Measurements from ENCODE around the gene ETF1. TPM values are rescaled to one million over a fixed set of nuclear protein-coding genes. Genes with fewer than 3 reads are reported as not detected.

The ETF1 gene
- total RNA-seq, 3 donors from 2014 or later: 95.4 to 112 (median 104) TPM

- TF ChIP-seq CTCF (IDR thresholded peaks at IDR 0.05) (no peak), POLR2AphosphoS5 (IDR thresholded peaks at IDR 0.05) (no peak), POLR2A (IDR thresholded peaks at IDR 0.05) (no peak)
- intact Hi-C loops (cut with DNase I; ENCODE audit: low total_unique reads): loop anchor here (10.0 kb wide), 1 partner anchor 695 kb away; no protein-coding TSS in a partner anchor
- no peak overlapping the region for H3K27ac ChIP-seq
- no peaks in the 10 kb centered on the region for H3K4me1 ChIP-seq
- no peaks in the 10 kb centered on the region for H3K36me3 ChIP-seq
- H3K4me3 ChIP-seq: no peak overlapping the region
- no peak for DNase-seq (ENCODE audit: low spot score in 2 of 2)
- no peaks in the 10 kb centered on the region for H3K27me3 ChIP-seq
- H3K9me3 ChIP-seq: no peaks in the 10 kb centered on the region
Measured at GRCh38 chr5:138569782-138570181, 26.7 kb upstream of the ETF1 start.

- Histone ChIP-seq H3K4me1 (no peaks in the 10 kb centered on the region), H3K9me3 (no peaks in the 10 kb centered on the region), H3K4me3 (no peak overlapping the region), H3K27ac (peak overlapping the region in 1 of 2 donors; percentile 16), H3K36me3 (no peaks in the 10 kb centered on the region), H3K27me3 (no peaks in the 10 kb centered on the region)
- intact Hi-C loops (cut with DNase I; ENCODE audit: low total_unique reads): no loop called here
- DNase-seq (ENCODE audit: low spot score in 2 of 2): no peak
- TF ChIP-seq CTCF (IDR thresholded peaks at IDR 0.05) (no peak), POLR2A (IDR thresholded peaks at IDR 0.05) (no peak), POLR2AphosphoS5 (IDR thresholded peaks at IDR 0.05) (no peak)
Measured at GRCh38 chr5:138568061-138568824, 25.2 kb upstream of the ETF1 start.

- H3K36me3 ChIP-seq: no peaks in the 10 kb centered on the region
- TF ChIP-seq CTCF (IDR thresholded peaks at IDR 0.05) (no peak), POLR2A (IDR thresholded peaks at IDR 0.05) (no peak), POLR2AphosphoS5 (IDR thresholded peaks at IDR 0.05) (no peak)
Measured at GRCh38 chr5:138566792-138567191, 23.8 kb upstream of the ETF1 start.

GRCh38 chr5:138565100-138565821 is 22.2 kb upstream of the ETF1 start:
- H3K36me3 ChIP-seq: peaks cover under 1% of the 10 kb centered on the region
- TF ChIP-seq POLR2AphosphoS5 (IDR thresholded peaks at IDR 0.05) (no peak), POLR2A (IDR thresholded peaks at IDR 0.05) (no peak), CTCF (IDR thresholded peaks at IDR 0.05) (no peak)

More at GRCh38 chr5:138566792-138567191, 23.8 kb upstream of the ETF1 start:
- Histone ChIP-seq H3K4me3 (no peak overlapping the region), H3K4me1 (no peaks in the 10 kb centered on the region), H3K27me3 (no peaks in the 10 kb centered on the region), H3K27ac (no peak overlapping the region), H3K9me3 (no peaks in the 10 kb centered on the region)
- intact Hi-C loops (cut with DNase I; ENCODE audit: low total_unique reads): no loop called here
- DNase-seq (ENCODE audit: low spot score in 2 of 2): no peak

GRCh38 chr5:138564242-138564641 is 21.2 kb upstream of the ETF1 start:
- Histone ChIP-seq H3K27ac (no peak overlapping the region), H3K9me3 (no peaks in the 10 kb centered on the region), H3K4me1 (no peaks in the 10 kb centered on the region), H3K36me3 (peaks cover 5% of the 10 kb centered on the region), H3K27me3 (no peaks in the 10 kb centered on the region), H3K4me3 (no peak overlapping the region)
- intact Hi-C loops (cut with DNase I; ENCODE audit: low total_unique reads): no loop called here
- TF ChIP-seq POLR2A (IDR thresholded peaks at IDR 0.05) (no peak), POLR2AphosphoS5 (IDR thresholded peaks at IDR 0.05) (no peak), CTCF (IDR thresholded peaks at IDR 0.05) (no peak)
- DNase-seq (ENCODE audit: low spot score in 2 of 2): no peak

More at GRCh38 chr5:138565100-138565821, 22.2 kb upstream of the ETF1 start:
- H3K4me1 ChIP-seq: no peaks in the 10 kb centered on the region
- DNase-seq (ENCODE audit: low spot score in 2 of 2): no peak
- intact Hi-C loops (cut with DNase I; ENCODE audit: low total_unique reads): no loop called here
- H3K27me3 ChIP-seq: no peaks in the 10 kb centered on the region
- no peaks in the 10 kb centered on the region for H3K9me3 ChIP-seq
- H3K4me3 ChIP-seq: no peak overlapping the region
- peak overlapping the region in 1 of 2 donors; percentile 77 for H3K27ac ChIP-seq

All from breast epithelium (tissue), 4 donors.